Measurements from ENCODE around the gene STAP2. TPM values are rescaled to one million over a fixed set of nuclear protein-coding genes. Genes with fewer than 3 reads are reported as not detected.
"Not testable (repeated sequence)": the region's sequence is repeated elsewhere in the genome, so short reads cannot be mapped to it uniquely, and the experiment has no call there.

The STAP2 gene
- polyA plus RNA-seq, 6 donors from 2014 or later: 0.94 TPM; not detected in 5

DNA sequence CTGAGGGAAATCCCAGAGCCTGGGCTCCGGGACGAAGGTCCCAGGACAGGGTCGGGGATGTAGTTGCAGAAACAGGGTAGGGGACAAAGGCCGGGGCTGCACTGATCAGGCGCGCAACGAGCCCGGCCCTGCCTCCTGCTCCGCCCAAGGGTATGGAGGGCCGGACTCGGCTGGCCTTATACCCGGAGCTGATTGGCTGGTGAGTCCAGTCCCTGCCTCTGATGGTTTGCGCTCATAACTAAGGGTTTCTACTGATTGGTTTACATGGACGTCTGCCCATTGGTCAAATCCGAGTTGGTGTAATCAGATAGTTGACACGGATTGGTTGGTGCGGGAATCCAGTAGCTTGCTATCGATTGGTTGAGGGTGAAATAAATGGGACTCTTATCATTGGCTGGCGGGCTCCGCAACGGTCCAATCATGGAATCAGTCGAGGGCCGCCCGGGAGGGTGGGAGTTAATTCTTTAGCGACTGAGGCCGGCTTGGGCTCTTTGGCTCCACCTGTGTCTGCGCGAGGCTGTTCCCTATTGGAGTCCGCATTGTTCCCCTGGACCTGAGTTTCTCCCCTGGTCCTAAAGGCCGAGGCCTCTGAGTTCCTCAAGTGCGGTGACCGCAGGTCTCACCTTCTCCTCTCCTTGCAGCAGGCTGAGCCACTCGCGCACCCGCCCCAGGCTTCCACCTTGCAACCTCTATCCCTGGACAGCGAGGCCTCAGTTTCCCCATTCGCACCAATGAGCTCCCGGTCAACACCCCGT, 4.2 kb upstream of the STAP2 start:
- DNase-seq (peak; percentile 91), ATAC-seq (ENCODE audit: low read depth in 2 of 2) (peak; percentile 79 to 81)
- Mint-ChIP-seq H3K27ac (peak overlapping the region; percentile 73 to 97 (median 92)), H3K4me1 (peaks cover 35 to 51% (median 35%) of the 10 kb centered on the region in 3 donors), H3K4me3 (peak overlapping the region; percentile 85 to 95 (median 91)), H3K9me3 (no peaks in the 10 kb centered on the region), H3K36me3 (peaks cover 0 to 10% of the 10 kb centered on the region in 2 donors), H3K27me3 (no peaks in the 10 kb centered on the region)

DNA sequence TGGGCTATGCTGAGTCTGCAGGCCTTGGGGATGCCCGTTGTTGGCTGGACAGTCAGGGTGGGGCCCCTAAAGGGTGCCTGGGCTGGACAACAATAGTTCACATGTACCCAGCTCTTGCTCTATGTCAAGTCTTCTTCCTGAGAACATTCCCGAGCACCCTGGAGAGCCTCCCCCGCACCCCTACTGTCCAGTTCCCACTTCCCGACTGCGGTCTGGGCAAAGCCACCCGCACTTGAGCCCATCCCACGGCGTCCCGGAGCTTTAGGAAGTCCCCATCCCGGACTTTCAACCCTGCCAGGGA, 3.6 kb upstream of the STAP2 start:
- no peaks in the 10 kb centered on the region for H3K27me3 Mint-ChIP-seq
- peaks cover 0 to 10% of the 10 kb centered on the region in 2 donors for H3K36me3 Mint-ChIP-seq
- H3K4me3 Mint-ChIP-seq: peak overlapping the region; percentile 85 to 95 (median 91)
- peak overlapping the region in 4 of 6 donors; percentile 61 to 93 (median 80) for H3K27ac Mint-ChIP-seq
- DNase-seq (no peak), ATAC-seq (ENCODE audit: low read depth in 2 of 2) (no peak)
- no peaks in the 10 kb centered on the region for H3K9me3 Mint-ChIP-seq
- H3K4me1 Mint-ChIP-seq: peaks cover 36 to 54% (median 37%) of the 10 kb centered on the region in 3 donors

DNA sequence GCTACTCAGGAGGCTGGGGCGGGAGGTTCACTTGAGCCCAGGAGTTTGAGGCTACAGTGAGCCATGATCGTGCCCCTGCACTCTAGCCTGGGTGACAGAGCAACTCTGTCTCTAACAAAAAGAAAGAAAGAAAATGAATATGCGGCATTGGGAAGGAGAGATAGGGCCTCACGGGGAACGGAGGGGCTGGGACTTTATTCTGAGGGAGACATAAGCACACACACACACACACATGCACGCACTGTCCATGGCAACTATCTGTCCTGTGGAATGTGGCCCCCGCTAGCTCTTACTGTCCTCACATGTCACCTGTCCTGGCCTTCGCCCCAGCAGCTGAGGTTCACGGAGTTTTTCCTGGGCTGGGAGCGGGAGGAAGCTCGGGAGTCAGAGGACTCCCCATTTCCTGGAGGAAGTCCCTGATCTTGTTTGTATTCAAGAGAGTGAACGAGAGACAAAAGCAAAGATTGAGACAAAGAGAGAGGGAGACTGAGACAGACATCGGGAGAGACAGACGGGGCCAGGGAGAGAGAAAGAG, 654 bp downstream of the STAP2 start:
- Mint-ChIP-seq H3K9me3 (peaks cover 0 to 13% (median 0%) of the 10 kb centered on the region in 7 donors), H3K27ac (peak overlapping the region; percentile 70 to 93 (median 80)), H3K36me3 (no peaks in the 10 kb centered on the region), H3K27me3 (no peaks in the 10 kb centered on the region), H3K4me1 (peaks cover 31 to 38% (median 32%) of the 10 kb centered on the region in 3 donors), H3K4me3 (peak overlapping the region; percentile 86 to 95 (median 90))
- no peak for DNase-seq
- ATAC-seq (ENCODE audit: low read depth in 2 of 2): no peak

DNA sequence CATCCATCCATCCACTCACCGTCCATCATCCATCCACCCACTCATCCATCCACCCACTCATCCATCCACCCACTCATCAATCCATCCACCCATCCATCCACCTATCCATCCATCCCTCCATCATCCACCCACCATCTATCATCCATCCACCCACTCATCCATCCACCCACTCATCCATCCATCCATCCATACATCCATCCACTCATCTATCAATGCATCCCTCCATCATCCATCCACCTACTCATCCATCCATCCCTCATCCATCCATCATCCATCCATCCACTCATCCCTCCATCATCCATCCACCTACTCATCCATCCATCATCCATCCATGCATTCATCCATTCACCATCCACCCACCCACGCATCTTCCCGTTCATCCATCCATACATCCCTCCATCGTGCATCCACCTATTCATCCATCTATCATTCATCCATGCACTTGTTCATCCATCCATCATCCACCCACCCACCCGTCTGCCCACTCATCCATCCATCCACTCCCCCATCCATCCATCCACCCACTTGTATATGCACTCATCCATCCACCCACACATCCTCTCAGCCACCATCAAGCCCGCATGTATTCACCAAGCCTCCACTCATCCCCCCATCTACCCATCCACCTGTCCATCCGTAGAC, 3.6 kb downstream of the STAP2 start:
- peaks cover 20 to 26% (median 24%) of the 10 kb centered on the region in 3 donors for H3K4me1 Mint-ChIP-seq
- ATAC-seq (ENCODE audit: low read depth in 2 of 2) (no peak), DNase-seq (no peak)
- peaks cover 0 to 13% (median 0%) of the 10 kb centered on the region in 7 donors for H3K9me3 Mint-ChIP-seq
- peak overlapping the region in 1 of 6 donors; percentile 0 for H3K27ac Mint-ChIP-seq
- H3K27me3 Mint-ChIP-seq: no peaks in the 10 kb centered on the region
- H3K4me3 Mint-ChIP-seq: no peak overlapping the region
- H3K36me3 Mint-ChIP-seq: no peaks in the 10 kb centered on the region

DNA sequence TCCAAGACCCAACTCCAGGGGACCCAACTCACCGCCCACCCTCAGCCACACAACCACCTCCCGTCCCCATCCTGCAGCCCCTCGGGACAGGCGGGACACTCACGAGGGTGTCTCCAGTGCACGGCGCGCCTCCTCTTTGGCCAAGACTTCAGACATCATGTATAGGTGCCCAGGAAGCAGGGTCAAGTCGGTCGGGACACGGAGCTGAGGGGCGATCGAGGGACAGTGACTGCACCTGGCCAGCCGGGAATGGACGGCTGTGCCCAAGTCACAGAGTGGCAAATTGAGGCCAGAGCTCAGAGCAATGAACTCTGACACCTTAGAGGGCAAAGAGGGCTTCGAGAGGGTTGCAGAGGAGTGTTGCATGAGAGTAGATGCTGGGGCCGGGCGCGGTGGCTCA, 8.8 kb downstream of the STAP2 start:
- peaks cover 0 to 31% (median 0%) of the 10 kb centered on the region in 3 donors for H3K27me3 Mint-ChIP-seq

DNA sequence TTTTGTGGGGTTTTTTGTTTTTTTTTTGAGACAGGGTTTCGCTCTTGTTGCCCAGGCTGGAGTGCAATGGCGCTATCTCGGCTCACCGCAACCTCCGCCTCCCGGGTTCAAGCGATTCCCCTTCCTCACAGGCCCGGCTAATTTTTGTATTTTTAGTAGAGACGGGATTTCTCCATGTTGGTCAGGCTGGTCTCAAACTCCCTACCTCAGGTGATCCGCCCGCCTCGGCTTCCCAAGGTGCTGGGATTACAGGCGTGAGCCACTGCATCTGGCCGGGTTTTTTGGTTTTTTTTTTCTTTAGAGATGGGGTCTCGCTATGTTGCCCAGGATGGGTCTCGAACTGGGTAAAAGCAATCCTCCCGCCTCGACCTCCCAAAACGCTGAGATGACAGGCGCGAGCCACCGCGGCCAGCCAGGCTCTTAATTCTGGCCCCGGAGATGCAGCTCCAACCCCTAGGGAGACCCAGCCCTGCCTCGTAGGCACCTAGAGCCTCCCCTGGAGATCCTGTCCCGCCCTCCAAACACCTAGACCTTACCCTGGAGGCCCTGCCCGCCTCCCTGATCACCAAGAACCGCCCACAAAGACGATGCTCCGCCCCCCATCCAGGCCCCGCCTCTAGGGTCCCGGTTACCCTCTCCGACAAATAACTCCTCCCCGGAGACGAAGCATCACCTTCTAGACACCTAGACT, 9.5 kb downstream of the STAP2 start:
- DNase-seq; ATAC-seq (ENCODE audit: low read depth in 2 of 2); H3K36me3 Mint-ChIP-seq: not testable (repeated sequence)
- Mint-ChIP-seq H3K27me3 (peaks cover 0 to 31% (median 0%) of the 10 kb centered on the region in 3 donors), H3K4me1 (peaks cover 25 to 36% (median 28%) of the 10 kb centered on the region in 3 donors), H3K4me3 (peak overlapping the region; percentile 77 to 93 (median 86)), H3K27ac (peak overlapping the region; percentile 75 to 98 (median 96)), H3K9me3 (peaks cover 0 to 11% (median 0%) of the 10 kb centered on the region in 7 donors)

More for the DNA sequence above, 8.8 kb downstream of the STAP2 start:
- Mint-ChIP-seq H3K4me1 (peaks cover 25 to 40% (median 34%) of the 10 kb centered on the region in 3 donors), H3K4me3 (peak overlapping the region in 7 of 8 donors; percentile 20 to 93 (median 50)), H3K36me3 (no peaks in the 10 kb centered on the region), H3K27ac (peak overlapping the region in 2 of 6 donors; percentile 27 to 93), H3K9me3 (peaks cover 0 to 11% (median 1%) of the 10 kb centered on the region in 7 donors)
- DNase-seq: no peak
- ATAC-seq (ENCODE audit: low read depth in 2 of 2): no peak

DNA sequence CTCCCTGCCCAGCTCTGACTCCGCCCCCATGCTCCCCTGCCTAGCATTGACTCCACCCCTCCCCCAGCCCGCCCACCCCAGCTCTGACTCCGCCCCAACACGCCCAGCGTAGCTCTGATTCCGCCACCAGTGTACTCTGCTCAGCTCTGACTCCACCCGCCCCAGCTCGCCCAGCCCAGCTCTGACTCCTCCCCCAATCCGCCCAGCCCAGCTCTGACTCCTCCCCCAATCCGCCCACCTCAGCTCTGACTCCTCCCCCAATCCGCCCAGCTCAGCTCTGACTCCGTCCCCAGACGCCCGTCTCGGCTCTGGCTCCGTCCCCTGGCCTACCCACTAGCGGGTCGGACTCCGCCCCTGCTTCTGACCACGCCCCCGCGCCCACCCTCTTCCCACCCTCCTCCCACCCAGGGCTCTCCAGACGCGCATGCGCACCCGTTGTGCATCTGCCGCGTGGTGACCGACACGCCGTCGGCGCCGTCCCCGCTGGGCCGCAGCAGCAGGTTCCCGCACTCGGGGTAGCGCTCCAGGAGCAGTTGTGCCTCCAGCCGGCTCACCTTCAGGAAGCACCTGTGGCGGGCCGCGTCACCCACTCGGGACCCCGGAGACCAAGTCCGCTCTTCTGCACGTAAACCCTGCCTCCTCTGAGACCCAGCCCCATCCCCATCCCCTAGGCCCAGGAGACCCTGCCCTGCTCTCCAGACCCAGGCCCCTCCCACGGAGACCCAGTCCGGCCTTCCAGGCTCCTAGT, 10.2 kb downstream of the STAP2 start:
- Mint-ChIP-seq H3K36me3 (no peaks in the 10 kb centered on the region), H3K9me3 (peaks cover 0 to 11% (median 0%) of the 10 kb centered on the region in 7 donors), H3K27ac (peak overlapping the region; percentile 75 to 98 (median 96)), H3K4me1 (peaks cover 25 to 34% (median 28%) of the 10 kb centered on the region in 3 donors), H3K4me3 (peak overlapping the region; percentile 77 to 93 (median 86)), H3K27me3 (peaks cover 0 to 31% (median 0%) of the 10 kb centered on the region in 3 donors)
- DNase-seq (peak; percentile 74), ATAC-seq (ENCODE audit: low read depth in 2 of 2) (peak; percentile 84)

DNA sequence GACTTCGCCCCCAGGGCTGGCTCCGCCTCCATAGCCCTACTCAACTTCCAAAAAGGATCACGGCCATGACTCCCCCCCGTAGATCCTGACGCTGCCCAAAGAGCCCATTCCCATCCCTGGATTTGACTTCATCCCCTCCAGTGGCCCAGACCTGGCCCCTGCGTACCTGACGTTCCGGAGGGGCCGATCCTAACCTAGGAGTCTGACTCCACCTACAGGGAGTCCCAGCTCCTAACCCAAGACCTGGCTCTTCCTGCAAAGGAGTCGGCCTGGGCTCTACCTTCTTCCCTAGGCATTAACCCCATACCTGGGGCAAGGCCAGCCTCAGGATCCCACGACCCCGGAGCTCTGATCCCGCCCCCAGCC, 10.8 kb downstream of the STAP2 start:
- Mint-ChIP-seq H3K27ac (peak overlapping the region in 3 of 6 donors; percentile 63 to 98 (median 96)), H3K9me3 (peaks cover 0 to 11% (median 0%) of the 10 kb centered on the region in 7 donors), H3K4me1 (peaks cover 25 to 34% (median 28%) of the 10 kb centered on the region in 3 donors), H3K36me3 (no peaks in the 10 kb centered on the region), H3K27me3 (peaks cover 0 to 31% (median 0%) of the 10 kb centered on the region in 3 donors), H3K4me3 (peak overlapping the region; percentile 75 to 93 (median 84))
- no peak for DNase-seq
- peak in 1 of 2 donors; percentile 1 for ATAC-seq (ENCODE audit: low read depth in 2 of 2)

DNA sequence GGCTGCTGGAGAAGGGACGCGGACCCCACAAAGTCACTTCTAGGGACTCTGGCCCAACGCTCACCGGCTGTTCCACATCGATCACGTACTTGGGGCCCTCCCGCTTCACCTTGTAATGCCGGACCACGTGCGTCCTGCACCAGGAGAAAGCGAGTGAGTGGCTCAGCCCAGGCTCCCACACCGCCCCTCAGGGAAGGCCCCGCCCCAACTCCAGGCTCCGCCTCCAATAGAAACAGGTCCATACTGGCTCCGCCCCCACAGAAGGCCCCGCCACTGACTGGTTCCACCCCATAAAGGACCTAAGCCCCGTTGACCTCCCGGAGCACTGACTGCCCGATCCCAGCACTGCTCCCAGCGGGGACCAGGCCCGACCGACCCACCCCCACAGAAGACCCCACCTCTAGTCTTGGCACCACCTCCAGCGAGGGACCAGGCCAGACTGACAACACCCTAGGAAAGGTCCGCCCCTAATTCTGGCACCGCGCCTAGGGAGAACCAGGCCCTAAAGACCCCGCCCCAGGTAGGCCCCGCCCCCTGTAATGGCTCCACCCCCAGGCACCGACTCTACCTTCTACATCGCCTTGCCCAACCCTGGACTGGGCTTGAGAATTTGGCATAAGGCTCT, 11.3 kb downstream of the STAP2 start:
- H3K9me3 Mint-ChIP-seq: peaks cover 0 to 11% (median 0%) of the 10 kb centered on the region in 7 donors
- ATAC-seq (ENCODE audit: low read depth in 2 of 2) (no peak), DNase-seq (peak; percentile 27)
- peak overlapping the region; percentile 75 to 93 (median 84) for H3K4me3 Mint-ChIP-seq
- peaks cover 25 to 34% (median 28%) of the 10 kb centered on the region in 3 donors for H3K4me1 Mint-ChIP-seq
- H3K27me3 Mint-ChIP-seq: peaks cover 0 to 31% (median 0%) of the 10 kb centered on the region in 3 donors
- H3K27ac Mint-ChIP-seq: peak overlapping the region in 4 of 6 donors; percentile 38 to 96 (median 77)
- H3K36me3 Mint-ChIP-seq: no peaks in the 10 kb centered on the region

DNA sequence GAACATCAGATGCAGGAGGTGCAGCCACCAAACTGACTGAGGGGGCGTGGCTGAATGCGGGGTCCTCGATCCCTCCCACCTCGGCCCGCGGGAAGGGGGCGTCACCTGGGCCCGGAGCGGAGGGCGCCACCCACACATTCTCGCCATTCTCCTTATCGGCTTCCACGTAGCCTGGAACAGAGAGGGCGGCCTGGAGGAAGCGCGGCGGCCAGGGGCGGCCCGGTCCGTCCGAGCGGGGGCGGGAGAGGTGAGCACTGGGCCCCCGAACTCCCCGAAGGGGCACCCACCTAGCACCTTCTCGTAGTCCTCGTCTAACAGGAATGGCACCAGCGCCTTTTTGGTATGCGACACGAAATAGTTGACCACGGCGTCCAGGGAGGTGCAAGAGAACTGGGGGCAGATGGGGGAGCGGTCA, 11.8 kb downstream of the STAP2 start:
- H3K4me1 Mint-ChIP-seq: peaks cover 25 to 34% (median 28%) of the 10 kb centered on the region in 3 donors
- H3K9me3 Mint-ChIP-seq: peaks cover 0 to 11% (median 2%) of the 10 kb centered on the region in 7 donors
- ATAC-seq (ENCODE audit: low read depth in 2 of 2) (no peak), DNase-seq (no peak)
- H3K4me3 Mint-ChIP-seq: peak overlapping the region in 6 of 8 donors; percentile 60 to 93 (median 83)
- H3K27ac Mint-ChIP-seq: peak overlapping the region in 2 of 6 donors; percentile 92 to 96
- no peaks in the 10 kb centered on the region for H3K36me3 Mint-ChIP-seq
- peaks cover 0 to 31% (median 0%) of the 10 kb centered on the region in 3 donors for H3K27me3 Mint-ChIP-seq

DNA sequence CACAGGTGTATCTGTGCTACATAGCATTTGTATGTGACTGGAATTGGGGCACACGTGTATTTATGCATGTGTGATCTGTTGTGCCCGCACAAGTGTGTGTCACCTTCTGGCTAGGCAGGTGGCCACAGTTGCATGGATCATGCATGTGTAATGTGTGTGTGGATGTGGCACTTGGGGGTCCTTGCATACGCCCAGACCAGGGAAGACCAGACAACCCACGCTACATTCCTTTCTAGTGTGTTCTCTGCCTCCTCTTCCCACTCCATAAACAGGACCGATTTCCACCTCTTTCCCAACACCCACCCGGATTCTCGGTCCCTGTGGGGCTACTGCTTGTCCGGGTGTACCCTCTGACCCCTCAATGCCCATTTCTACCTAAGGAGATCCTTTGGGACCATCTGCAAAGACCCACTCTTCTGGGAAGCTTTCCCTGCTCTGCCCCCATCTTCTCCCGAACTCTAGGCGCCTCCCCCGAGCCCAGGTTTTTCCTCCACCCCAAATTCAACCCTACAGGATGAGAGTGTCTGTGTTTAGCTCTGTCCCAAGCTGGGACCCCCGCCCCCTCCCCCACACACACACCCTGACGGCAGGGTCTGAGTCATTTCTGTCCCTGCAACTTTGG, 12.3 kb downstream of the STAP2 start:
- Mint-ChIP-seq H3K36me3 (no peaks in the 10 kb centered on the region), H3K27me3 (peaks cover 0 to 31% (median 0%) of the 10 kb centered on the region in 3 donors), H3K9me3 (peaks cover 0 to 15% (median 2%) of the 10 kb centered on the region in 7 donors), H3K4me1 (peaks cover 25 to 34% (median 28%) of the 10 kb centered on the region in 3 donors), H3K4me3 (peak overlapping the region in 7 of 8 donors; percentile 40 to 90 (median 80)), H3K27ac (peak overlapping the region in 3 of 6 donors; percentile 26 to 92 (median 34))
- DNase-seq (no peak), ATAC-seq (ENCODE audit: low read depth in 2 of 2) (no peak)

All from naive B cell (primary cell).